Prostate gland (tissue), 2 donors: ENCODE data around the gene SIGLEC11. TPM values are rescaled to one million over a fixed set of nuclear protein-coding genes. Genes with fewer than 3 reads are reported as not detected.

ENCODE experiments used
- DNase-seq: peaks from one replicate; pipeline ENCODE4 v3.0.0-alpha.2; 2019; ENCODE audit warnings: low spot score
- H3K27ac ChIP-seq, 2 donors: fragments of 200-600 bp; sonication (generic); 2 replicates each; pipeline ENCODE4 v1.5.1; 2017 to 2019
- H3K27me3 ChIP-seq: fragments of 200-600 bp; sonication (generic); replicated peaks from 2 replicates; pipeline ENCODE4 v1.5.1; 2019; ENCODE audit not compliant: insufficient read depth
- H3K36me3 ChIP-seq, 2 donors: fragments of 200-600 bp; sonication (generic); 1 replicate in 1 of 2; 2 replicates in 1 of 2; pipeline versions ENCODE4 v1.5.1 to v1.8.1; 2017 to 2019
- H3K4me1 ChIP-seq: fragments of 200-600 bp; sonication (generic); replicated peaks from 2 replicates; pipeline ENCODE4 v1.5.1; 2019
- H3K4me3 ChIP-seq, 2 donors: fragments of 200-600 bp; sonication (generic); 2 replicates each; pipeline ENCODE4 v1.5.1; 2017 to 2019
- H3K9me3 ChIP-seq: fragments of 200-600 bp; sonication (generic); 2 replicates; pipeline ENCODE4 v1.5.1; 2017
- CTCF ChIP-seq, 4 experiments: fragments of 200-600 bp in 2 of 4; fragments of 450-650 bp in 2 of 4; sonication (generic) in 2 of 4; IDR thresholded peaks; 1 replicate in 3 of 4; 2 replicates in 1 of 4; pipeline ENCODE4 v1.5.1; 2016 to 2019; ENCODE audit warnings: antibody characterized with exemption in 4 of 4, mild to moderate bottlenecking in 2 of 4, moderate library complexity in 2 of 4
- POLR2A ChIP-seq: fragments of 450-650 bp; IDR thresholded peaks from one replicate; pipeline ENCODE4 v1.6.1; 2016; ENCODE audit warnings: antibody characterized with exemption, mild to moderate bottlenecking
- POLR2AphosphoS5 ChIP-seq: sonication (generic); formaldehyde crosslinking; IDR thresholded peaks from one replicate; pipeline ENCODE4 v1.6.1; 2017; ENCODE audit warnings: antibody characterized with exemption
- WGBS: methylation state at CpG from one replicate; pipeline ENCODE4 v1.1.5; 2018; 5-methylcytosine and 5-hydroxymethylcytosine counted together
- intact Hi-C: fragments of 100-400 bp; cut with DNase I; formaldehyde crosslinking; loops from one replicate; pipeline ENCODE4 v1.14.2; 2022
- total RNA-seq, 2 donors: library from RNA; depleted of rRNA; stranded (reverse); fragments of >200 nt; gene quantifications; one replicate each; pipeline ENCODE4 v1.1.0, GENCODE V29; 2016

SIGLEC11 gene
- total RNA-seq, 2 donors from 2014 or later: 0.68 to 1.0 TPM

GRCh38 chr19:49952906-49953305 is 8.1 kb downstream of the SIGLEC11 start:
- Histone ChIP-seq H3K27ac (no peak overlapping the region), H3K4me1 (no peaks in the 10 kb centered on the region), H3K4me3 (no peak overlapping the region), H3K27me3 (no peaks in the 10 kb centered on the region), H3K36me3 (no peaks in the 10 kb centered on the region), H3K9me3 (no peaks in the 10 kb centered on the region)
- 60% methylated on average over 13 of the region's 13 CpGs for WGBS
- DNase-seq: no peak
- intact Hi-C loops: no loop called here
- TF ChIP-seq POLR2A (no peak), CTCF (IDR thresholded peaks at IDR 0.05) (no peak), POLR2AphosphoS5 (no peak)

GRCh38 chr19:49952479-49952836 is 8.5 kb downstream of the SIGLEC11 start:
- TF ChIP-seq CTCF (IDR thresholded peaks at IDR 0.05) (no peak), POLR2AphosphoS5 (no peak), POLR2A (no peak)
- DNase-seq: no peak
- Histone ChIP-seq H3K27ac (no peak overlapping the region), H3K9me3 (no peaks in the 10 kb centered on the region), H3K36me3 (no peaks in the 10 kb centered on the region), H3K4me3 (no peak overlapping the region), H3K27me3 (no peaks in the 10 kb centered on the region), H3K4me1 (no peaks in the 10 kb centered on the region)
- intact Hi-C loops: no loop called here

- no peak for DNase-seq
- WGBS: 92% methylated on average over 9 of the region's 9 CpGs
- TF ChIP-seq POLR2AphosphoS5 (no peak), CTCF (IDR thresholded peaks at IDR 0.05) (no peak), POLR2A (no peak)
- Histone ChIP-seq H3K4me1 (no peaks in the 10 kb centered on the region), H3K36me3 (no peaks in the 10 kb centered on the region), H3K4me3 (no peak overlapping the region), H3K9me3 (no peaks in the 10 kb centered on the region), H3K27me3 (no peaks in the 10 kb centered on the region), H3K27ac (no peak overlapping the region)
- intact Hi-C loops: no loop called here
Measured at GRCh38 chr19:49951806-49952478, 9.0 kb downstream of the SIGLEC11 start.

DNA sequence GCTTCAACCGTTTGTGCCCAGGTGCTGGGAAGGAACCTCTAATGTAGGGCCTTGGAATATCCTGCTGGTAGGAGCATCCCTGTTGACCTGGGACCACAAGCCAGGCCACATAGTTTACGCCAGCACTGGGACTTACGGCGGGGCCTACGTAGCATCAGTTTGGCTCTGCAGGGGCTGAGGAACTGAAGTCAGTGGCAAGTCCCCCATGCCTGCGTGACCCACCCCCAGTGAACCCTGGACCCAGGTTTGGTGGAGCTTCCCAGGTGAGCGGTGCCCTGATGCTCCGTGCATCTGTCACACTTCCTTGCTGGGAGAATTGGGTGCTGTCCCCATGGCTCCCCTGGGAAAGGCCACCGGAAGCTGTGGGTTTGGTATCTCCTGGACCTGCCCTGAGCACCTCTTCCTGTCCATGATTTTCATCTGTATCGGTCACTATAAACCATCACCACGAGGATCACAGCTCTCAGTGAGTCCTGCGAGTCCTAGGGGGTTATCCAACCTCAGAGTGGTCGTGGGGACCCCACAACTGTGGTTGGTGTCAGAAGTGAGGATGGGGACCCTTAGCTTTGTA is 9.9 kb downstream of the SIGLEC11 start:
- Histone ChIP-seq H3K36me3 (no peaks in the 10 kb centered on the region), H3K4me1 (no peaks in the 10 kb centered on the region), H3K9me3 (no peaks in the 10 kb centered on the region), H3K4me3 (no peak overlapping the region), H3K27me3 (no peaks in the 10 kb centered on the region), H3K27ac (no peak overlapping the region)
- no peak for DNase-seq
- 94% methylated on average over 13 of the region's 13 CpGs for WGBS
- intact Hi-C loops: no loop called here
- no peak for TF ChIP-seq POLR2AphosphoS5
- TF ChIP-seq CTCF (IDR thresholded peaks at IDR 0.05): no peak
- TF ChIP-seq POLR2A: no peak

- H3K27me3 ChIP-seq: no peaks in the 10 kb centered on the region
- WGBS: 61% methylated on average over 5 of the region's 5 CpGs
- H3K27ac ChIP-seq: no peak overlapping the region
- intact Hi-C loops: no loop called here
- DNase-seq: no peak
- no peaks in the 10 kb centered on the region for H3K4me1 ChIP-seq
- no peak for TF ChIP-seq POLR2A
- no peak for TF ChIP-seq CTCF (IDR thresholded peaks at IDR 0.05)
- no peak for TF ChIP-seq POLR2AphosphoS5
- no peak overlapping the region for H3K4me3 ChIP-seq
- H3K36me3 ChIP-seq: no peaks in the 10 kb centered on the region
- H3K9me3 ChIP-seq: no peaks in the 10 kb centered on the region
Measured at GRCh38 chr19:49950590-49950948, 10.4 kb downstream of the SIGLEC11 start.
